ENCODE measurements around the gene TMEM221. TPM values are rescaled to one million over a fixed set of nuclear protein-coding genes. Genes with fewer than 3 reads are reported as not detected.

Gene TMEM221
- total and polyA plus RNA-seq, 9 of the 15 experiments (the other 6 are each of a cell fraction or from before 2014, with no cell fraction given) = 0.06 to 0.35 TPM; not detected in 7

DNA sequence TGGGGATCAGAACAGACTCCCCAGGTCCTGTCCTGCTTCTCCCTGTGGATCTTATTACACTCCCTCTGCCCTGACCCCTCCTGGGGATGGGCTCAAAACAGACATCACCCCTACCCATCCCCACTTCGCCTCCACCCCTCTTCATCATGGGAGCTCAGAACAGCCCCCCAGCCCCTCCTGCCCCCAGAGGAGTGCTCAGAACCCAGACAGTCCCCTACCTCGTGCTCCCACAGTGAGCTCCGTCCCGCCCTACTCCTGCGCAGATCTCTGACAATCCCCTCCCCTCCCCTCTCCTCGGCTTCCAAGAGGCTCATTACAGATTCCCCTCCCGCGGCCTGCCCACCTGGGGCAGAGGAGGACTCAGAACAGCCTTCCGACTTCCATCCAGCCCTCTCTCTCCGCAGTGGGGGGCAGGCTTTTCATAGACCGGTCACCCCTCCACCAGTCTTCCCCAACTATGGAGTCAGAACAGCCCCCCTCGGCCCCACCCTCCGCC is 6.2 kb upstream of the TMEM221 start:
- peaks cover 0 to 11% of the 10 kb centered on the region in 2 experiments; a peak in 1 of 5 replicates for H3K27me3 ChIP-seq (ENCODE audit: control insufficient read depth in 2 of 2, insufficient read depth in 2 of 2, low read length in 2 of 2)
- peak overlapping the region in 1 of 2 experiments; percentile 72; a peak in 2 of 4 replicates for H3K9ac ChIP-seq (ENCODE audit: insufficient read depth in 1 of 2, low read depth in 2 of 2, low read length in 2 of 2)
- WGBS (ENCODE audit: insufficient coverage, low coverage, missing lambda C conversion rate) = 19% methylated on average over 5 of the region's 13 CpGs
- ChIA-PET POLR2A (interaction anchor here (0.7 to 0.8 kb wide), 2 partner anchors 151 to 162 kb away, joined by 3 to 6 read pairs; no protein-coding TSS in a partner anchor), CTCF (ENCODE audit: low intra/inter-chr PET ratio) (interaction anchor here (2.6 kb wide), 1 partner anchor 12 kb away, joined by 10 read pairs; no protein-coding TSS in a partner anchor)
- H3K9me1 ChIP-seq (ENCODE audit: control insufficient read depth, insufficient read depth, low read length) = no peaks in the 10 kb centered on the region
- no peaks in the 10 kb centered on the region for H3K36me3 ChIP-seq (ENCODE audit: control insufficient read depth, insufficient read depth, low read length)
- H3K79me2 ChIP-seq (ENCODE audit: control insufficient read depth, insufficient read depth, low read length) = no peaks in the 10 kb centered on the region
- intact Hi-C loops (cut with micrococcal nuclease) = loop anchor here (10.0 kb wide), 1 partner anchor 220 kb away; no protein-coding TSS in a partner anchor
- FAIRE-seq (no peak), ATAC-seq (peak; percentile 37), DNase-seq (ENCODE audit: extremely low read depth in 1 of 4, low spot score in 3 of 4) (no peak)
- H3K4me3 ChIP-seq = no peak overlapping the region
- no peaks in the 10 kb centered on the region for H3K9me3 ChIP-seq (replicated peaks; ENCODE audit: control insufficient read depth, insufficient read depth, low read depth, low read length)
- H2AFZ ChIP-seq (ENCODE audit: low read depth, low read length) = no peak overlapping the region
- no peak overlapping the region for H3K27ac ChIP-seq (ENCODE audit: extremely low read depth, low read depth, low read length)
- in situ Hi-C loops (cut with MboI) = no loop called here
- H3K4me2 ChIP-seq (ENCODE audit: insufficient read depth, low read length) = no peak overlapping the region
- no TSS peak for BruUV-seq (replicated peaks)
- peaks cover 9 to 24% of the 10 kb centered on the region in 2 experiments; a peak in 3 of 5 replicates for H3K4me1 ChIP-seq (replicated peaks in 1 of 2; ENCODE audit: control insufficient read depth in 2 of 2, insufficient read depth in 2 of 2, low read length in 2 of 2)
- TF ChIP-seq, protein P1, sequence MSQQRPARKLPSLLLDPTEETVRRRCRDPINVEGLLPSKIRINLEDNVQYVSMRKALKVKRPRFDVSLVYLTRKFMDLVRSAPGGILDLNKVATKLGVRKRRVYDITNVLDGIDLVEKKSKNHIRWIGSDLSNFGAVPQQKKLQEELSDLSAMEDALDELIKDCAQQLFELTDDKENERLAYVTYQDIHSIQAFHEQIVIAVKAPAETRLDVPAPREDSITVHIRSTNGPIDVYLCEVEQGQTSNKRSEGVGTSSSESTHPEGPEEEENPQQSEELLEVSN (IDR thresholded peaks at IDR 0.05; ENCODE audit: borderline replicate concordance in 1 of 2, extremely low read depth in 1 of 2, insufficient read depth in 1 of 2, insufficient read length in 1 of 2, low read depth in 1 of 2, low read length in 1 of 2, poor library complexity in 1 of 2, severe bottlenecking in 1 of 2) = peak in 1 of 2 experiments; percentile 21
- TF ChIP-seq NRF1 (conservative IDR thresholded peaks at IDR 0.05 in 1 of 2, IDR thresholded peaks at IDR 0.05 in 1 of 2) (peak; percentile 39 to 44; a peak in 2 of 4 replicates), ZNF79 (CRISPR knock-in tag; IDR thresholded peaks at IDR 0.05; ENCODE audit: low read depth) (no peak), KDM5B (IDR thresholded peaks at IDR 0.05; ENCODE audit: insufficient replicate concordance, low read depth, low read length) (no peak), ZNF785 (CRISPR knock-in tag; IDR thresholded peaks at IDR 0.05) (no peak), TEAD4 (IDR thresholded peaks at IDR 0.05; ENCODE audit: low read length) (no peak), TEAD4 (CRISPR knock-in tag; IDR thresholded peaks at IDR 0.05; ENCODE audit: borderline replicate concordance) (no peak)
- H4K20me1 ChIP-seq (replicated peaks; ENCODE audit: control insufficient read depth, insufficient read depth, low read length) = no peaks in the 10 kb centered on the region

All from K562 (cell line).